Stimulated activated naive CD8-positive, alpha-beta T cell treated with anti-CD3 and anti-CD28 coated beads, Interleukin-15, Interleukin-2, amounts not matched to agents 100 U/mL and 50 U/mL, for 24 hours (primary cell): ENCODE measurements around the gene ITFG1.
A peak's percentile ranks its signal among the peaks of the same experiment; 100 is the strongest.
"Not testable (repeated sequence)": the region's sequence is repeated elsewhere in the genome, so short reads cannot be mapped to it uniquely, and the experiment has no call there.

Source experiments
- ATAC-seq: fragments of 150-1000 bp; cut with Tn5 transposase; one replicate; pipeline ENCODE4 v1.10.0; 2021
- DNase-seq: peaks from one replicate; pipeline ENCODE4 v3.0.0; 2021

Gene ITFG1

GRCh38 chr16:47473004-47473403 lies 12.1 kb upstream of the ITFG1 start:
- not testable (repeated sequence) for ATAC-seq

GRCh38 chr16:47470810-47471209 lies 9.9 kb upstream of the ITFG1 start:
- DNase-seq = no peak
- ATAC-seq = no peak

More at GRCh38 chr16:47473004-47473403, 12.1 kb upstream of the ITFG1 start:
- DNase-seq = not testable (repeated sequence)

DNA sequence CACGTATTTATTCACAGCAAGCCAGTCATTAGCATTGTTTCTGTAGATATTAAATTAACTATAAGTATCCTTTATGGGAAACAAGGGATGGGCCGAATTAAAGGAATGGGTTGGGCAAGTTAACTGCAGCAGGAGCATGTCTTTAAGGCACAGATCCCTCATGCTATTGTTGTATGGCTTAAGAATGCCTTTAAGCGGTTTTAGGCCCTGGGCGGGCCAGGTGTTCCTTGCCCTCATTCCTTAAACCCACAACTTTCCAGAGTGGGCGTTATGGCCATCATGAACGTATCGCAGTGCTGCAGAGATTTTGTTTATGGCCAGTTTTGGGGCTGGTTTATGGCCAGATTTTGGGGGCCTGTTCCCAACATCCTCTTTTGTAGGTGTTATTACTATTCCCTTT lies 9.3 kb upstream of the ITFG1 start:
- DNase-seq = no peak
- no peak for ATAC-seq

GRCh38 chr16:47469227-47469626 lies 8.4 kb upstream of the ITFG1 start:
- ATAC-seq (no peak), DNase-seq (no peak)

DNA sequence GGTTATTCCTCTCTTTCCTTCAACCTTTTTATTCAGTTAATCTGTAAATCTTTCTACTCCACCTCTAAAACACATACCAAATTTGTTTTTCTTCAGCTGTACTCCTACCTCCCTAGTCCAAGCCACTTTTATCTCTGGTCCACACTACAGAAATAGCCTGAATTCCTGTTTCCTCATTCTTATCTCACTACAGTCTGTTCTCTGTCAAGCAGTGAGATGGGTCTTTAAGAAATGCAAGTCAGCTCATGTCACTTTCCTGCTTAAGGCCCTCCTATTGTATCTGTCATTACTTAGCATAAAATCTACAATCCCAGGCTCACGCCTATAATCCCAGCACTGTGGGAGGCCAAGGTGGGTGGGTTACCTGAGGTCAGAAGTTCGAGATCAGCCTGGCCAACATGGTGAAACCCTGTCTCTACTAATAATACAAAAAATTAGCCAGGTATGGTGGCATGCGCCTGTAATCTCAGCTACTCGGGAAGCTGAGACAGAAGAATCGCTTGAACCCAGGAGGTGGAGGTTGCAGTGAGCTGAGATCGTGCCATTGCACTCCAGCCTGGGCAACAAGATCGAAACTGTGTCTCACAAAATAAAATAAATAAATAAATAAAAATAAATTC lies 7.3 kb upstream of the ITFG1 start:
- DNase-seq, ATAC-seq: not testable (repeated sequence)

GRCh38 chr16:47467501-47467900 lies 6.6 kb upstream of the ITFG1 start:
- ATAC-seq (no peak), DNase-seq (no peak)

GRCh38 chr16:47465919-47466630 lies 5.2 kb upstream of the ITFG1 start:
- DNase-seq = no peak
- no peak for ATAC-seq

GRCh38 chr16:47463771-47464624 lies 3.1 kb upstream of the ITFG1 start:
- no peak for ATAC-seq

GRCh38 chr16:47461598-47462266 lies 869 bp upstream of the ITFG1 start:
- DNase-seq (no peak), ATAC-seq (peak; percentile 20)

More at GRCh38 chr16:47463771-47464624, 3.1 kb upstream of the ITFG1 start:
- DNase-seq = no peak

DNA sequence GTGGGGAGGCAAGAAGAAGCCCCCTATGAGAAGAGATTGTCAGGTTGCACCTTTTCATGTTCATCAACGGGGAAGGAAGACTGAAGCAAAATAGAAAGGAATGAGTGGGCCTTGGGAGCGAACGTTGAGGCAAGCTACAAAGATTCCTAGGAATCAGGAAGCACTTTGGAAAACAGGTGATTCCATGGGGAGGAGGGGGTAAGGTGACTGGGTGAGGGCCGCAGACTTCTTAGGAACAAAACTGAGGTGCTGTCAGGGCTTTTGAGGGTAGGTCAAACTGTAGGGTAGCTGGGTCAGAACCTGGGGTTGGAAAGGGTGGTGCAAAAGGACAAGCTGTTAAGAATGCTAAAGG lies 528 bp downstream of the ITFG1 start:
- DNase-seq (no peak), ATAC-seq (no peak)

DNA sequence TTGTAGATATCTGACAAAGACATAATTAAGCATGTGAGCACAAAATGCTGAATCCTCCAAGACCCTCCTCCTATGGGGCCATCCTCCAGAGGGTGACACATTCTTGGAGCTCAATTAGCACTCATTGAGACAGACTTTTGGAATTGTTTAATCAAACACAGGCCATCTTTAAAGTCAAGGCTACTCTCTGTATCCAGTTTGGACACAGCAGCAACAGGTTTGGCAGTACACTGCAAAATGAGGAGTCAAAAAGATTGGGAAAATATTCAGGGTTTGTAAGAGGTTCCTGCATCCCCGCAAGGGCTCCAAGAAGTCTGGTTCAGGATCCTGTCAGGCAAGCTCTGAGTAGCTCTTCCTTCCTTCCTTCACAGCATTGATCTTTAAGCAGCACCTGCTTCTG lies 1.3 kb downstream of the ITFG1 start:
- DNase-seq (no peak), ATAC-seq (no peak)

DNA sequence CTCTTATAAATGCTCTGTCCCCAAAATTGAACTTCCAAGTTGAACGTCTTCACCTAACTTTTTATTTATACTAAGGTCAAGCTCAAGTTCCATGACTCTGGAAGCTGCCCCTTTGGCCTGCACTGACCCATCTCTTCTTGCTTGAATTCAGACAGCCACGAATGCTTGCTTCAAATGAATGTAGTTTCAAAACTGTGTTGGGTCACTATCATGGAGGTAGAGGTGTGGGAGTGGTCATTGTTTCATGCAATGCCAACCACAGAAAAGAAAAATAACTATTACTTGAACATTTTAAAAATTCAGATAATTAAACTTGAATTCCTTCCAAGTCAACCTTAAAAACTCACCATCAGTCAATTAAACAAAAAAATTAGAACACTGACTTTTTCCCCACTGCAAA lies 2.5 kb downstream of the ITFG1 start:
- no peak for ATAC-seq
- no peak for DNase-seq

DNA sequence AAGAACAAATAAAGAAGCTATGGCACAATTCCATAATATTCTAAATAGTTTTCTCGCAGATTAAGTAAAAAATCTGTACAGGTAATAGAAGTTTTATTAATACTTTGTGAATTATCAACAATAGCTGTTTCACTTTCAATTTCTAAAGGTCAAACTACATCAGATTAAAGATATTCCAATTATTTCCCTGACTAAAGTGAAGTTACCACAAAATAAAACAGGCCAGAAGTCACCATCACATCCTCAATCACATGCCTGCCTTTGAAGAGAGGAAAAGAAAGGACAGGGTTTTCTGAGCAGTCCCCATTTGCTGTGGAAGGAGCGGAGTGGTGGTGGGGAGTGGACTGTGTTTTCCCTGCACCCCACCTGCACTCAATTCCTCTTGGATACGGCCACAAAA lies 11.1 kb downstream of the ITFG1 start:
- no peak for DNase-seq

DNA sequence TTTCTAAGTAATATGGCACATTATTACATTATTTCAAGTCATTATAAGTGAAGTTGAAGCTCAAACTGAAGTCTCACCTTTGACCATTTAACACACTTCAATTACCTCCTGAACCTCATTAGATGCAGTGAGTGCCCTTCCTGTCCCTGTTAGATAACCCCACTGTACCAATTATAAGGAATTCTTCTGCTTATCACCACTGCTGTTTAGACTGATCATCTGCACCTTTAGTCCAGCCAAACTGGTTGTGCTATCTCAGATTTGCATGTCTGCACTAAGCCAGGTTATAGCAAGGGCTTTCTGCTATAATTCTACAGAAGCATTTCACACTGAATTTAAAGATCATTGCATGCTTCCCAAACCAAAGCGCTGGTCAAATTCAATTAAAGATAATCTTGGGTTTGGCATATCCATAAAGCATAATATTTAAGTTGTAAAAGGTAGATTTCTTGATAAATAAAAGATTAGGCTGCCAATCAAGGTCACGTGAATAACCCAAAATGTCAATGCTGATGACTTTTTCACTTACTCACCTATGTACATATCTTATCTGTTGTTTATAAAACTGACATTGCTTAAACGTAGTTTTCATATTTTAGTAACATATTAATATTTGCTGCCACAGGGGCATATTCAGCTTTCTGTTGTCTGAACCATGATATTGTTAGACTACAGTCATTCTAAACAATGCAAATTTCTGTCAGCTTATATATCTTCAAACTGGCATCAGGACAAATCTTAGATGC lies 11.9 kb downstream of the ITFG1 start:
- ATAC-seq (no peak), DNase-seq (no peak)

More for the DNA sequence above, 11.1 kb downstream of the ITFG1 start:
- ATAC-seq = no peak

- DNase-seq (no peak), ATAC-seq (no peak)
Observed at GRCh38 chr16:47446431-47446830, 14.4 kb downstream of the ITFG1 start.

- not testable (repeated sequence) for DNase-seq, ATAC-seq
Observed at GRCh38 chr16:47442884-47443283, 18.0 kb downstream of the ITFG1 start.

- not testable (repeated sequence) for ATAC-seq, DNase-seq
Observed at GRCh38 chr16:47440066-47440465, 20.8 kb downstream of the ITFG1 start.

DNA sequence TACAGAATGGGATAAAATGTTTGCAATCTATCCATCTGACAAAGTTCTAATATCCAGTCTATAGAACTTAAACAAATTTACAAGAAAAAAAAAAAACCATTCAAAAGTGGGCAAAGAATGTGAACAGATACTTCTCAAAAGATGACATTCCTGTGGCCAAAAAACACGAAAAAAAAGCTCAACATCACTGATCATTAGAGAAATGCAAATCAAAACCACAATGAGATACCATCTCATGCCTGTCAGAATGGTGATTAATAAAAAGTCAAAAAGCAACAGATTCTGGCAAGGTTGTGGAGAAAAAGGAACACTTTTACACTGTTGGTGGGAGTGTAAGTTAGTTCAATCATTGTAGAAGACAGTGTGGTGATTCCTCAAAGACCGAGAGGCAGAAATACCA lies 26.6 kb downstream of the ITFG1 start:
- not testable (repeated sequence) for DNase-seq, ATAC-seq

- peak; percentile 76 for ATAC-seq
- no peak for DNase-seq
Observed at GRCh38 chr16:47431960-47432359, 28.9 kb downstream of the ITFG1 start.

DNA sequence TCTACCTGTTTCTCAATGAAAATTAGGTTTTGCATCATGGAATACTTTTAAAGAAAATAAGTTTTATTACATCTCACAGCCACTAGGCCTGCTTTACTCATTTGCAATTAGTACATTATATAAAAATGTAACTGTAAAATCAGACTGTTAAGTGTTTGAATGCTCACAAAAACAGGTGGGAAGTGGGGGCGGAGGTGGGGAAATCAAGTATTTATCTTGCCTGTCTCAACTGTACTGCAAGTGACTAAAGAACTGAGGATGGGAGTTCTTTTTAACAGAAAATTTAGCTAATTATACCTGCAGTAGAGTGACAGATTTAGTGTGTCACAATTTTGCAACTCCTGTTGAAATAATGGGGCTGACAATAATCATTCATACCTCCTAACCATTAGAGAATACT lies 34.1 kb downstream of the ITFG1 start:
- DNase-seq (no peak), ATAC-seq (no peak)

GRCh38 chr16:47424846-47425245 lies 36.0 kb downstream of the ITFG1 start:
- DNase-seq = no peak
- ATAC-seq = no peak

GRCh38 chr16:47416869-47417268 lies 44.0 kb downstream of the ITFG1 start:
- ATAC-seq (no peak), DNase-seq (no peak)
